Activated CD4-positive, alpha-beta T cell treated with anti-CD3 and anti-CD28 coated beads, Interleukin-2, amount 50 U/mL, for 48 hours (primary cell): ENCODE results near the gene FIZ1.

ENCODE experiments used
- DNase-seq, 2 experiments: peaks; one replicate each; pipeline ENCODE4 v3.0.0-alpha.2; 2020

Gene FIZ1

DNA sequence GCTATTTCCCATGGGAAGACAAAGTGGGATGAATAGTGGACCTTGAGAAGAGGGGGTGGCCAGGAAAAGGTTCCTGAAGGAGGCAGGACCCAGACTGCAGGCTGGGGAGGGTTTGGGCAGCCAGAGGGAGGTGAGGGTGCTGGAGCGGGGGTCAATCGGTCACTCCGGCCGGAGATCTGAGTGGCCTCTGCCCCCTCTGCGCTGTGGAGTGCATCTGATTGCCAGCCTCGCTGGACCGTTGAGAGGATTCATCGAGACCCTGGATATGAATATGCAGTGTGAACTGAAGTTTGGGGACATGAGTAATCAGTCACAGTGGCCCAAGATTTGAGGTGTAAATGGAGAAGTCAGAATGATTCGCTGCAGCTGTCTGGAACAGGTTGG lies 36.0 kb upstream of the FIZ1 start:
- DNase-seq: no peak

DNA sequence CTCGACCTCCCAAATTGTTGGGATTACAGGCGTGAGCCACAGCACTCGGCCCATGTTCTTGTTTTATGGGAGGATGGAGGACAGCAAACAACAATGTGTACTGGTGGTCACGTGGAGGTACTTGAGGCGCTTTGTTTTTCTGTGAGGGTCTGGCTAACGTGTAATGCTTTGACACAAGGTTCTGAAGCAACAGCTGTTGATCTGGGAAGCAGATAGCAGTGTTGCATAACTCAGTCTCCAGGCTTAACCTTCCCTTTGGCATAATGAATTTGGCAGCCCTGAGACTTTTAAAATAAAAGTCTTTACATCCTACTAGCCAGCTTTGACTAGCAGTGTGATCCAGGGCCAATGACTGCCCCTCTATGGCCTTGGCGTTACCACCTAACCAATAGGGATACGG lies 34.5 kb upstream of the FIZ1 start:
- no peak for DNase-seq

DNA sequence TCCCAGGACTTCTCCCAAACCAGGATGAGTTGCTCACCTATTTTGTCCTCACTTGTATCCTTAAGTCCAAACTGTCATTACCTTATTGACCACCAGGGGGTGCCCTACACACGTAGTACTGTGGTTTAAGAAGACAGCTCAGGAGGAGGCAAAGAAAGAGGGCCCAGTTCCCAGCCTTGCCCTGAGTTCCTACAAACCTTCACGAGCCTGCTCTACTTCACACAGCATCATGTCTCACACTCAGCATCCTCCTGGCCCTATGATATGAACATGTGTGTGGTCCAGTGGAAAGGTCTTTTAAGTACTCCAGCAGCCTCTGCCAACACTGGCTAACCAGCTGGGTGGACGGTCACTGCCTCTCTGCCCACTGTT lies 33.1 kb upstream of the FIZ1 start:
- peak; percentile 89 to 93 for DNase-seq

DNA sequence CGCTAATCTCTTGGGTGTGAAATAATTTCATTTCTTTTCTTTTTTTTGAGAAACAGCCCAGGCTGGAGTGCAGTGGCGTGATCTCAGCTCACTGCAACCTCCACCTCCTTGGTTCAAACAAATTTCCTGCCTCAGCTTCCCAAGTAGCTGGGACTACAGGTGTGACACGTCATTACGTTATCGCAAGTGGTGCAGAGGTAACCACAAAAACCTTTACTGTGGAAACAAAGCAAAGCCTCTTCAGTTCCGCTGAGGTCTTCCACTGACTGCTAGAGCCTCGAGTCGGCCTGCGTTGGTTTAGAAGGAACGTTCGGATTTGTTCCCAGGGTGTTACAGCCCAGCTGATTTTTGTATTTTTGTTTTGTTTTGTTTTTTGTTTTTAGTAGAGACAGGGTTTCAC lies 27.0 kb upstream of the FIZ1 start:
- DNase-seq: peak; percentile 42 to 53

DNA sequence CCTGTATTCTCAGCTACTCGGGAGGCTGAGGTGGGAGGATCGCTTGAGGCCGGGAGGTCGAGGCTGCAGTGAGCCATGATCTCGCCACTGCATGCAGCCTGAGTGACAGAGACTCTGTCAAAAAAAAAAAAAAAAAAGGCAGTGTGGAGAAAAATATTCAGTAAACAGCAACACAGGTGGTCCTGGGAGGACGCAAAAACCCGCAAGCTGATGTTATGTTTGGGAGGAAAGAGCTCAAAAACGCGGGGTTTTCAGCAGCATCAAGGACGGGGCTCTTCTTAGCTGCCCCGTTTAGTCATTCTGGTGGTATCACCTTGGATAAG lies 25.6 kb upstream of the FIZ1 start:
- no peak for DNase-seq

DNA sequence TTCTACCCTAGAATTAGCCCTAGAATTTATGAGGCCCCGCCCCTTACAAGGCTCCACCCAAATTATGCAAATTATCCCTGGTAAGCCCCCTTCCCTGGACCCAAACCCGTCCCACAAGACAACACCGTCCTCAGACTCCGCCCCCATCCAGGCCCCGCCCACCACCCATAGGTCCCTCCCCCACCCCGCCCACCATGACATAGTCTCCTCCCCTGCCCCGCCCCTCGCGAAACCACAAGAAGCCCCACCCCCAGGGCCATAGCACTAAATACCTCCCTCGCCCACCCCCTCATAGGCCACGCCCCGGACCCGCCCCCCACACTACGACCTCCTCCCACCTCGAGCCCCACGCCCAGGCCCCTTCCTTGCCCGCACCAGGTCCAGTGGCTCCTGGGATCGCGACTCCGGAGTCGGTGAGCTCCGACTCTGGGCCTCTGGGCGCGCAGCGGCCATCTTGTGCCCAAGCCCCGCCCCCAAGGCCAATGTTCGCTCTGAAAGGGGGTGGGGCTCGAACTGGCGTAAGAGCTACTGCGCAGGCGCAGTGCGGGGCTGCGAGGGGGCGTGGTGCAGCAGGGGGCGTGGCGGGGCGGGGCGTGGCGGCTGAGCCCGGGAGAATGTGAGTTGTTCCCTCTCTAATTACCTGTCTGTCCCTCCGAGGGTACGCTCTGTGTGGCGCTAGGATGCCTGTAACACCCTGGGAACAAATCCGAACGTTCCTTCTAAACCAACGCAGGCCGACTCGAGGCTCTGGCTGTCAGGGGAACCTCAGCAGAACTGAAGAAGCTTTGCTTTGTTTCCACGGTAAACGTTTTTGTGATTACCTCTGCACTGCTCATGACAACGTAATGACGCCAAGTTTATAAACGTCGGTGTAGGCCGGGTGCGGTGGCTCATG lies 25.0 kb upstream of the FIZ1 start, which contains the start of gene ZNF784:
TSS of gene ZNF784 (minus strand) at position 458 of the 895 bp plus-strand sequence. CDS start at position 453, 5 bp downstream.
- peak; percentile 91 for DNase-seq

DNA sequence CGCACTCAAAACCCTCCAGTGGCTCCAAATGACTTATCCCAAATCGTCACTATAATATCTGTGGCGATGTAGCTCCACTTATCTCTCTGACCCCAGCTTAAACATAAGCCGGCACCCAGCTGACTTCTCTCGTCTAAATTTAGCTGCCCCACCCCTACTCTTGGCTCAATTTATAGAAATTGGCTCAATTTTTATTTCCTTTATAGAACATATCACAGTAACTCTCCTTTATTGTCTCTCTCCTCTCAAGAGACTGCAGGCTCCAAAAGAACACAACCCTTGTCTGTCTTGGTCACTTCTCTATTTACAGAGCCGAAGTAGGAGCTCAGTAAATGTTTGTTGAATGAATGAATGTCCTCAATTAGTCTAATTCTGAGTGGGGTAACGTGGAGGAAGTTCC lies 24.2 kb upstream of the FIZ1 start:
- no peak for DNase-seq

DNA sequence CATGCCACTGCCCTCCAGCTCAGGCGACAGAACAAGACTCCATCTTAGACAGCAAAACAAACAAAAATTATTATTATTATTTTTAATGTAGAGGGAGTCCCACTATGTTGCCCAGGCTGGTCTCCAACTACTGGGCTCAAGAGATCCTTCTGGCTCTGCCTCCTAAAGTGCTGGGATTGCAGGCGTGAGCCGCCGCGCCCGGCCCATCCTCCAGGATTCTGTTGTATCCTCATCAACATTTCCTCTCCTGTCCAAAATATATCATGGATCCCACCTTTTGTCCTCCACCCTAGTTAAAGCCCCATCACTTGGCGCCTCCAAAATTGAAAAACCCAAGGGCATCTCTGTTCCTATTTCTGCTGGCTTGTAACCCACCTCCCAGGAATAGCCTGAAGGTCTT lies 23.8 kb upstream of the FIZ1 start:
- no peak for DNase-seq

DNA sequence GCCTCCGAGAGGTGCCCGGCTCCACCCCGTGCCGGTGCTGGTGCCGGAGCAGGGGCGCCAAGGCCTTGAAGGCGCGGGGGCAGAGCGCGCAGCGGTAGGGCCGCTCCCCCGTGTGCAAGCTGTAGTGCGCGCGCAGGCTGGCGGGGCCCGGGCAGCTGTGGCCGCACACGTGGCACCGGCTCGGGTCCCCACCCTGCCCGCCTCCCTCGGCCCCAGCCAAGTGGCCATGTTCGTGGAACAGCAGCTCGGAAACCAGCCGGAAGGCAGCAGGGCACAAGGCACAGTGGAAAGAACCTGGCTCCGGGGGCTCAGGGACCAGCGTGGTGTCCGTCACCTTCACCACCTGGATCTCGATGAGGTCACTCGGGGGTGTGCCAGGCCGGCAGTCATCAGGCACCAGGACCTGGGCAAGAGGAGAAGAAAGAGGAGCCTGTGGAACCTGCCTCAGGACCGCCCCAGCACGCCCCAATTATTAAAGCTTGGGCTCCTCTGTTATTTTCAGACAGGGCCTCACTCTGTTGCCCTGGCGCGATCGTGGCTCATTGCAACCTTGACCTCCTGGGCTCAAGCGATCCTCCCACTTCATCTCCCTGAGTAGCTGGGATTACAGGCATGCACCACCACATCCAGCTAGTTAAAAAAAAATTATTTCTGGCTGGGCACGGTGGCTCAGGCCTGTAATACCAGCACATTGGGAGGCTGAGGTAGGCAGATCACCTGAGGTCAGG lies 23.1 kb upstream of the FIZ1 start:
- no peak for DNase-seq

DNA sequence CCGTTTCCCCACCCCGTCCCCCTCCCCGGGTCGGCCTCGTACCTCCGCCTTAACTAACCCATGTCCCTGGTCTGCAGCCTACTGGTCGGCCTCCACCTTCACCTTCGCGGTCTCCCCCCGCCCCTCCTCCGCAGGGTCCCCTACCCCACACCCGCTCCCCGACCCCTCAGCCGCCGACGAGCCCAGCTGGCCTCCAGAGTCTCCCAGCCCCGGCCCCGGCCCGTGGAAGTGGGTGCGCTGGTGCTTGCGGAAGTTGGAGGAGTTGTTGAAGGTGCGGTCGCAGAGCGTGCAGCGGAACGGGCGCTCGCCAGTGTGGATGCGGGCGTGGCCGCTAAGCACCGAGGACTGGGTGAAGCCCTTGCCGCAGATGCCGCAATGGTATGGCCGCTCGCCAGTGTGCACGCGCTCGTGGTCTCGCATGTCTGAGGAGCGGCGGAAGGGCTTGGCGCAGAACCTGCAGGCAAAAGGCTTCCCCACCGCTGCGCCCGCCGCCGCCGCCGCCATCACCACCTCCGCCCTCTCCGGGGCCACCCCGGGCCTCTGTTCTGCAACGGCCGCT lies 22.4 kb upstream of the FIZ1 start:
- no peak for DNase-seq

DNA sequence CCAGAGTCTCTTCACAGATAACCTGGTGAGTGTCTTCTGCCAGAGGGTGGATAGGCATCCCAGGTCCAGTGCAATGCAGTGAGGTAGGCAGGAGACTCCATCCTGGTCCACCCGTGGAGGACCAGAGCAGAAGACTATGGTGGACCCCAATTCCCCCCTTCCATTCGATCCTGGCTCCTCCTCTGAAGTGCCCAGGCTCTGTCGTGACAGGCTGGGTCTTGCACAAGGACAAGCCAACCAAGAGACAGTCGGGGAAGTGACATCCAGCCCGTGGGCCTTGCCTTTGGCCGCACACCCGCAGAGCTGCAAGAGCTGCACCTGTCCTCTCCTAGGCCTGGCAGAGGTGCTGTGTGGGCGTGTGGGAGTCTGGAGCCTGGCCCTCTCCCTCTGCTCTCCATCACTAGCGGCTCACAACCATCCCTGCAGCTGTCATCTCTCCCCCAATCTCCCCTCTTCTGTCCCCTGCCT lies 21.9 kb upstream of the FIZ1 start:
- no peak for DNase-seq

DNA sequence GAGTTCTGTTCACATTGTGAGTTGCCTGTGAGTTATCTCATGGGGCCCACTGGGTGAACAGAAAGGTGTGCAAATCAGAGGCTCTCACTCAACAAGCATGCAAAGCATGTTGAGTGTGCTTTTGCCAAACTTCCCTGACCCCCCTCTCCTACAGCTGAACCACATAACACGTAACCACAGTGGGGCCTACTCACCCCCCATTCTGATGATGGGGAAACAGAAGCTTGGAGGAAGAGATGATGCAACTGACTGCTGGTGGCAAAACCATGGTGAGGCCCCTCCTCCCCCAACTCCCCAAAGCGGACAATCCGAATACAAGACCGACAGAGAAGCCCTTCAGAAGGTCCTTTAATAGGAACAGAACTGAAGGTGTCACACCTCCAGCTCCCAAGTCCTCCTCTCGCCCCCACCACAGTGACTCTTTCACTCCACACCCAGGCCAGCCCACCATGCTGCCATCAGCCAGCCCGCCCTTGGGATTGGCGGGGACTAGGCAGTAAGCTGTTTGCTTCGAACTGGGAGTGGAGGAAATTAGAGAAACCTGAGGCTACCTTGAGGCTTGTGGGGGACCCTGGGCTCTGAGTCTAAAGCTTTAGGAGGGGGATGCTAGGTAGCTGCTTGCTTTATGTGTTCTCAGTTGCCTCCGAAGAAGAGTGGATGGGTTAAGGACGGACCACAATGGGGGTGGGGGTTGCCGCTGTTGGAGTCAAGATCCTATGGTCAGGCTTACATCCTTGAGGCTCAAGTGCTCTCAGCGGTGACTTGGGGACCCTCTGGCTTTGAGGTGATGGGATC lies 21.3 kb upstream of the FIZ1 start:
- peak in 1 of 2 experiments; percentile 22 for DNase-seq

DNA sequence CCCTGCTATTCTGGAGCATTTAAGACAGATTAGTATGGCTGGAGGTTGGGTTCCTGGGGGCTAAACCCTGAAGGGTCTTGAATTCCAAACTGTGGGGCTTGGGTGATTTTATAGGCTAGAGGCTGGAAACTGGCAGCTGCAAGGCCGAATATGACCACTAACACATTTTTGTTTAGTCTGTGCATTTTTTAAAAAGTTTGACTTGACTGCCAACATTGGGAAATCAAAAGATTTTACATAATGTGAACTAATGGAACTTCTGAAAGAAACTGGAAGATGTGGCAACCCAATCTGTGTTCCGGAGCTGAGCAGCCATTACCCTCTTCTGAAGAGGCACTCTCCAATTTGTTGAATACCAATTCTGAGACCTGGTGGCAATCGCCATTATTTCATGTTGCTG lies 20.0 kb upstream of the FIZ1 start:
- no peak for DNase-seq

DNA sequence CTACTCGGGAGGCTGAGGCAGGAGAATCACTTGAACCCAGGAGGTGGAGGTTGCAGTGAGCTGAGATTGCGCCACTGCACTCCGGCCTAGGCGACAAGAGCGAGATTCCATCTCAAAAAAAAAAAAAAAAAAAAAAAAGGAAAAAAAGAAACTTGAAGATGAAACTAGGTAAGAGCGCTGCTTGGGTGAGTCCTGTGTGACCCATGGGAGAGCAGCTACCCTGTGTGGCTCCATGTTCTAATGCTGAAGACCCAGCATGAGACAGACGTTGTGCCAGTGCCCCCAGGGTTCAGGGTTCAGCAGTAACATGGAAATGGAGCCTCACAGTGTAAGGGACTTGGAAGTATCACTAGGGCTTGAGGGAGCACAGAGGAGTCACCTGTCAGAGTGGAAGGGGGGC lies 19.1 kb upstream of the FIZ1 start:
- DNase-seq: no peak

DNA sequence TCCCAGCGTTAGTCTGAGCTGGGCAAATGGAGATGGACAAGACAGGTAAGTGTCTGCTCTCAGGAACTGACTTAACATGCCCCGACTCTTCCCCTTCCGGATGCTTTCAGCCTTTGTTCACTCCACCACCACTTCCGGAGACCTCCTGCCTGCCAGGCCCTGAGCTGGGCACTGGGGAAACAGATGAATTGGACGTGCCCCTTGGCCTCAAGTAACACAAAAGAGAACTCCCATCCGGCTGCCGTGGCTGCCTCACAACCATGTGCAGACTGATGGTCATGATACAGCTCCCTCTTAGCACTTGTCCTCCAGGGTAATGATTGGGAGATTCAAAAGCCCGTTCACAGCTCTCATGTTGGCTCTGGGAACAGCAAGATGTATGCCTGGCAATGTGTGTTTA lies 18.1 kb upstream of the FIZ1 start:
- DNase-seq: no peak

DNA sequence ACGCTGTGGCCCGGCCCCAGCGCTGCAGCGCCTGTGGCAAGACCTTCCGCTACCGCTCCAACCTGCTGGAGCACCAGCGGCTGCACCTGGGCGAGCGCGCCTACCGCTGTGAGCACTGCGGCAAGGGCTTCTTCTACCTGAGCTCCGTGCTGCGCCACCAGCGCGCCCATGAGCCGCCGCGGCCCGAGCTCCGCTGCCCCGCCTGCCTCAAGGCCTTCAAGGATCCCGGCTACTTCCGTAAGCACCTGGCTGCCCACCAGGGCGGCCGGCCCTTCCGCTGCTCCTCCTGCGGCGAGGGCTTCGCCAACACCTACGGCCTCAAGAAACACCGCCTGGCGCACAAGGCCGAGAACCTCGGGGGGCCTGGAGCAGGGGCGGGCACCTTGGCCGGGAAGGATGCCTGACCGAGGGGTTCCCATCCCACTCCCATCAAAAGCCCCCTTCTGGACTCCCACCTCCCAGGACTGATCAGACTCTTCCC lies 17.1 kb upstream of the FIZ1 start:
- DNase-seq: no peak

DNA sequence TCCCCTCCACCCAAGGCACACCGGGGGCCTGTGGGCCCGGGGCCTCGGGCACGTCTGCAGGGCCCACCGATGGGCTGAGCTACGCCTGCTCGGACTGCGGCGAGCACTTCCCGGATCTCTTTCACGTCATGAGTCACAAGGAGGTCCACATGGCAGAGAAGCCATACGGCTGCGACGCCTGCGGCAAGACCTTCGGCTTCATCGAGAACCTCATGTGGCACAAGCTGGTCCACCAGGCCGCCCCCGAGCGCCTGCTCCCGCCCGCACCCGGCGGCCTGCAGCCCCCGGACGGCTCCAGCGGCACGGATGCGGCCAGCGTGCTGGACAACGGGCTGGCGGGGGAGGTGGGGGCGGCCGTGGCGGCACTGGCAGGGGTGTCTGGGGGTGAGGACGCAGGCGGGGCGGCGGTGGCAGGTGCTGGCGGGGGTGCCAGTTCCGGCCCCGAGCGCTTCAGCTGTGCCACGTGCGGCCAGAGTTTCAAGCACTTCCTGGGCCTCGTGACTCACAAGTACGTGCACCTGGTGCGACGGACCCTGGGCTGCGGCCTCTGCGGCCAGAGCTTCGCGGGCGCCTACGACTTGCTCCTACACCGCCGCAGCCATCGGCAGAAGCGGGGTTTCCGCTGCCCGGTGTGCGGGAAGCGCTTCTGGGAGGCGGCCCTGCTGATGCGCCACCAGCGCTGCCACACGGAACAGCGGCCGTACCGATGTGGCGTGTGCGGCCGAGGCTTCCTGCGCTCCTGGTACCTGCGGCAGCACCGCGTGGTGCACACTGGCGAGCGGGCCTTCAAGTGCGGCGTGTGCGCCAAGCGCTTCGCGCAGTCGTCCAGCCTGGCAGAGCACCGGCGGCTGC lies 16.5 kb upstream of the FIZ1 start:
- DNase-seq: no peak

DNA sequence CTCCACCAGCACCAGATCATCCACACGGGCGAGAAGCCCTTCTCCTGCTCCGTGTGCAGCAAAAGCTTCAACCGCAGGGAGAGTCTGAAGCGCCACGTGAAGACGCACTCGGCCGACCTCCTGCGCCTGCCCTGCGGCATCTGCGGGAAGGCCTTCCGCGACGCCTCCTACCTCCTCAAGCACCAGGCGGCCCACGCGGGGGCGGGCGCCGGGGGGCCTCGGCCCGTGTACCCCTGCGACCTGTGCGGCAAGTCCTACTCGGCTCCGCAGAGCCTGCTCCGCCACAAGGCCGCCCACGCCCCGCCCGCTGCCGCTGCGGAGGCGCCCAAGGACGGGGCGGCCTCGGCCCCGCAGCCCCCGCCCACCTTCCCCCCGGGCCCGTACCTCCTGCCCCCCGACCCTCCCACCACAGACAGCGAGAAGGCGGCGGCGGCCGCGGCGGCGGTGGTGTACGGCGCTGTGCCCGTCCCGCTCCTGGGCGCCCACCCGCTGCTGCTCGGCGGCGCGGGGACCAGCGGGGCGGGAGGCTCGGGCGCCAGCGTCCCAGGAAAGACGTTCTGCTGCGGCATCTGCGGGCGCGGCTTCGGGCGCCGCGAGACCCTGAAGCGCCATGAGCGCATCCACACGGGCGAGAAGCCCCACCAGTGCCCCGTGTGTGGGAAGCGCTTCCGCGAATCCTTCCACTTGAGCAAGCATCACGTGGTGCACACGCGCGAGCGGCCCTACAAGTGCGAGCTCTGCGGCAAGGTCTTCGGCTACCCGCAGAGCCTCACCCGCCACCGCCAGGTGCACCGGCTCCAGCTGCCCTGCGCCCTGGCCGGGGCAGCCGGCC lies 15.6 kb upstream of the FIZ1 start:
- no peak for DNase-seq

DNA sequence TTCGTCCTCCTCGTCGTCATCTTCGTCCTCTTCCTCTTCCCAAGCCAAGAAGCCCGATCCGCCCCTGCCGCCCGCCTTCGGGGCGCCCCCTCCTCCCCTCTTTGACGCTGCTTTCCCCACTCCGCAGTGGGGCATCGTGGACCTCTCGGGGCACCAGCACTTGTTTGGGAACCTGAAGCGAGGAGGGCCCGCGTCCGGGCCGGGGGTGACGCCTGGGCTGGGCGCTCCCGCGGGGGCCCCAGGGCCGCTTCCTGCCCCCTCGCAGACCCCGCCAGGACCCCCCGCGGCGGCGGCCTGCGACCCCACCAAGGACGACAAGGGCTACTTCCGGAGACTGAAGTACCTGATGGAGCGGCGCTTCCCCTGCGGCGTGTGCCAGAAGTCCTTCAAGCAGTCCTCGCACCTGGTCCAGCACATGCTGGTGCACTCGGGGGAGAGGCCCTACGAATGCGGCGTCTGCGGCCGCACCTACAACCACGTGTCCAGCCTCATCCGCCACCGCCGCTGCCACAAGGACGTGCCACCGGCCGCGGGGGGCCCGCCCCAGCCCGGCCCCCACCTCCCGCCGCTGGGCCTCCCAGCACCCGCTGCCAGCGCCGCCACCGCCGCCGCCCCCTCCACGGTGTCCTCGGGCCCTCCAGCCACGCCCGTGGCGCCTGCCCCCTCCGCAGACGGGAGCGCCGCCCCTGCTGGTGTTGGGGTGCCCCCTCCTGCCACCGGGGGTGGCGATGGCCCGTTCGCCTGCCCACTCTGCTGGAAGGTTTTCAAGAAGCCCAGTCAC lies 14.8 kb upstream of the FIZ1 start:
- DNase-seq: no peak

DNA sequence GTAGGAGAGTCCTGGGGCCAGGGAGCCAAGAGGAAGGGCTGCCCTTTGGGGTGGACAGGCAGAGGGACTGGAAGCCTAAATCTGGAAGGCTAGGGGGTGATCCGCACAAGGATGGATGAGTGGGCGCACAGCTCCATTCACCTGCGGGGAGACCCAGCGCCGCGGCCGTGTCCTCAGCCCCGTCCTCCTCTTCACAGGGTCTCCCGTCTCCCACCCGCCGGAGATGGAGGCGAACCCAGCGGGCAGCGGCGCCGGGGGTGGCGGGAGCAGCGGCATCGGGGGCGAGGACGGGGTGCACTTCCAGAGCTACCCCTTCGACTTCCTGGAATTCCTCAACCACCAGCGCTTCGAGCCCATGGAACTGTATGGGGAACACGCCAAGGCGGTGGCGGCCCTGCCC lies 14.1 kb upstream of the FIZ1 start:
- DNase-seq: no peak
